Neural cell (in vitro differentiated cells): ENCODE measurements around the gene SHISA3.

Source experiments
- EP300 ChIP-seq: fragments of 450-650 bp; conservative IDR thresholded peaks from 2 replicates; pipeline ENCODE4 v1.6.1; 2014; ENCODE audit warnings: antibody characterized with exemption, mild to moderate bottlenecking, moderate library complexity; ENCODE audit not compliant: poor library complexity, severe bottlenecking
- RAD21 ChIP-seq: fragments of 450-650 bp; conservative IDR thresholded peaks from 2 replicates; pipeline ENCODE4 v1.6.1; 2014; ENCODE audit warnings: antibody characterized with exemption, mild to moderate bottlenecking, moderate library complexity
- TF ChIP-seq, protein P1 (sequence below): fragments of 450-650 bp; IDR thresholded peaks from 2 replicates; pipeline ENCODE4 v1.5.1; 2014; ENCODE audit warnings: antibody characterized with exemption, mild to moderate bottlenecking, moderate library complexity; ENCODE audit not compliant: poor library complexity, severe bottlenecking

- TF ChIP-seq, protein P1, sequence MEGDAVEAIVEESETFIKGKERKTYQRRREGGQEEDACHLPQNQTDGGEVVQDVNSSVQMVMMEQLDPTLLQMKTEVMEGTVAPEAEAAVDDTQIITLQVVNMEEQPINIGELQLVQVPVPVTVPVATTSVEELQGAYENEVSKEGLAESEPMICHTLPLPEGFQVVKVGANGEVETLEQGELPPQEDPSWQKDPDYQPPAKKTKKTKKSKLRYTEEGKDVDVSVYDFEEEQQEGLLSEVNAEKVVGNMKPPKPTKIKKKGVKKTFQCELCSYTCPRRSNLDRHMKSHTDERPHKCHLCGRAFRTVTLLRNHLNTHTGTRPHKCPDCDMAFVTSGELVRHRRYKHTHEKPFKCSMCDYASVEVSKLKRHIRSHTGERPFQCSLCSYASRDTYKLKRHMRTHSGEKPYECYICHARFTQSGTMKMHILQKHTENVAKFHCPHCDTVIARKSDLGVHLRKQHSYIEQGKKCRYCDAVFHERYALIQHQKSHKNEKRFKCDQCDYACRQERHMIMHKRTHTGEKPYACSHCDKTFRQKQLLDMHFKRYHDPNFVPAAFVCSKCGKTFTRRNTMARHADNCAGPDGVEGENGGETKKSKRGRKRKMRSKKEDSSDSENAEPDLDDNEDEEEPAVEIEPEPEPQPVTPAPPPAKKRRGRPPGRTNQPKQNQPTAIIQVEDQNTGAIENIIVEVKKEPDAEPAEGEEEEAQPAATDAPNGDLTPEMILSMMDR, result no peak
- no peak for TF ChIP-seq RAD21
- TF ChIP-seq EP300, result no peak
Observed at GRCh38 chr4:42440083-42440482, 42.8 kb downstream of the SHISA3 start.
